ENCODE measurements around the gene INO80C.

DNA sequence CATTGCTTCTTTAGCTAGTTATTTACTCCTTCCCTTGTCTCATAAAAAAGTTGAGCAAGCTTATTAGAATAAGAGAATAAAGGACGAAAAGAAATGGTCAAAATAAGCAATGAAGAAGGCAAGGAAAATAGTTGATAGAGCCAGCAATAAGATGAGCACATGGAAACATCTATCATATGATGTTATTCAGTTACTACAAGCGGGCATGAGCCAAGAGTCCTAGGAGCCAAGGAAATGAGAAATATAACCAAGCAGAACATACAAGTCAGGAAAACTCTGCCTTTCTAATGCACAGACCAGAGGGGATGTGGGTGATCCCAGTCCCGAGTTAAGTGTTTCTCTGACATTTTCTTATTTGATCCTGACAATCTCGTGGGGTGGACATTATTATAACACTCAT, 33.9 kb downstream of the INO80C start:
- TF ChIP-seq BHLHE40 (IDR thresholded peaks at IDR 0.05; ENCODE audit: borderline replicate concordance) (no peak), L3MBTL2 (conservative IDR thresholded peaks at IDR 0.05) (no peak), LEF1 (IDR thresholded peaks at IDR 0.05; ENCODE audit: borderline replicate concordance) (no peak), SP1 (IDR thresholded peaks at IDR 0.05) (no peak), HDGF (IDR thresholded peaks at IDR 0.05; ENCODE audit: borderline replicate concordance) (no peak), ELF4 (IDR thresholded peaks at IDR 0.05) (no peak)
